HS-5 (cell line): ENCODE data around the gene BCAS3.
"Not testable (repeated sequence)": the region's sequence is repeated elsewhere in the genome, so short reads cannot be mapped to it uniquely, and the experiment has no call there.

Experiments
- DNase-seq: peaks from one replicate; pipeline ENCODE4 v3.0.0-alpha.2; 2012; ENCODE audit warnings: low read depth

The BCAS3 gene

DNA sequence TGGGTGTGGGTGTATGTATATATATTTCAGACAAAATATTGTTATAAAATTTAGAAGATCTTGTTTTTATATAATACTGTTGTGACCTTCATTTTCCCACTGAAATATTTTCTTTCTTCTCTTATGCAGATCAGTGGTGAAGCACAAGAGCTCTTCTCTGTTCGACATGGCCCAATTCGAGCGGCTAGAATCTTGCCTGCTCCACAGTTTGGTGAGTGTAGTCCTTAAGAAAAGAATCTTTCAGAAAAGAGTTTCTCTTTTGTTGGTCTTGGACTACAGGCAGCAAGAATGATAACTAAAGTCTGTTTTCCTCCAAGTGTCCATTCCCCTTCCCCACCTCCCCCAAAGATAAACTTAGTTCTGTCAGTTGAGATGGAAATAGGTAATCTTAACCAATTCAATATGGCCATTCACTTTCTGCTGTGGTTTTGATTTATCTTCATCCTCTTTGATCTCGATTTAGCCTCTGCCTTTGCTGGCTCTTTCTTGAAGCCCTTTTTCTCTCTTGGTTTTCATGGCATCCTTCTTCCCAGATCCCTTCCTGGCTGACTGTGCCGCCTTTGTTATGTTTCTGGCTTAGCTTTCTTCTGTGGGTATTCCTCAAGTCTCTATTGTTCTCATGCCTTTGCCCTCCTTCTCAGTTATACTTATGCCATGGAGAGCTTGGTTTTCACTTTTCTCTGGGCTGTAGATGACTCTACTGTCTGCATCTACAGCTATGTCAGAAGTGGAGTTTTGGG is 69.6 kb downstream of the BCAS3 start:
- DNase-seq = no peak

DNA sequence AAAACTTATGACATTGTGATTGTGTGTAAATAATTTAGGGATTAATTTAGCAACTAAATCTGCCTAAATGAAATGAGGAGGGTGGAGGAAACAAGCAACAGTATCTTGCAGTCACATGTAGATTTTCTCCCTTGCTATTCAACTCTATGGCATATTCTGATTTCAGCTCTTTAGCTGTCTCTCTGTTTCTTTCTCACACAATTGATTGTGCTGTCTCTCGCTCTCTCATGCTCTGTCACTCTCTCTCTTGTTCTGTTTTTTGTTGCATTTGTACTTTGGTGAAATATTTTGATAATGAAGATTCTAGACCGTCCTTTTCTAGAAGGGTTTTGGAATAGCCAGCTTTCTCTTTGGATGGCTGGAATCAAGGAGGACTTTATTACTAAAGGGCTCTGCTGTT is 70.6 kb downstream of the BCAS3 start:
- no peak for DNase-seq

DNA sequence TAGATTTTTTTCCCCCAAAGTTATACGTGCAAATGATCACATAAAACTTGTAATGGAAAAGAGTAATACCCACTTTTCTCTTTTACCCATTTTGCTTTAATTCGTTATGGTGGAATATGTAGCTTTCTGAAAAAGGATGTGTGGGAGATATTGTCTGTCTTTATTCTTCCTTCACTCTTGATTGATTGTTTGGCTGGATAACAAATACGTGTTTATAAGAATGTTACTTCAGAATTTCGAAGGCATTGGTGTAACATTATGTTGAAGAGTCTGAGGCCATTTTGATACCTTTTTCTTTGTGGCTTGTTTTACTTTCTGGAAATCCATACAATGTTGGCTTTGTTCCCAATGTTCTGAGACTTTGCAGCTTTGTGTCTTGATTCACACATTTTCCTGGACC is 71.4 kb downstream of the BCAS3 start:
- DNase-seq = no peak

DNA sequence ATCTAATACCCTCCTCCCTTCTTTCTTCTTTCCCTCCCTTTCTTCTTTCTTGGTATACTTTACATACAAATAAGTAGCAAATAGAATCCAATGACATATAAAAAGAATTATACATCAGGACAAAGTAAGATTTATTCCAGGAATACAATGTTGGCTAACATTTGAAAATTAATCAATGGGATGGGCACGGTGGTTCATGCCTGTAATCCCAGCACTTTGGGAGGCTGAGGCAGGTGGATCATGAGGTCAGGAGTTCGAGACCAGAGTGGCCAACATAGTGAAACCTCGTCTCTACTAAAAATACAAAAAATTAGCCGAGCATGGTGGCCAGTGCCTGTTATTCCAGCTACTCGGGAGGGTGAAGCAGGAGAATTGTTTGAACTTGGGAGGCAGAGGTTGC is 72.1 kb downstream of the BCAS3 start:
- DNase-seq = no peak

DNA sequence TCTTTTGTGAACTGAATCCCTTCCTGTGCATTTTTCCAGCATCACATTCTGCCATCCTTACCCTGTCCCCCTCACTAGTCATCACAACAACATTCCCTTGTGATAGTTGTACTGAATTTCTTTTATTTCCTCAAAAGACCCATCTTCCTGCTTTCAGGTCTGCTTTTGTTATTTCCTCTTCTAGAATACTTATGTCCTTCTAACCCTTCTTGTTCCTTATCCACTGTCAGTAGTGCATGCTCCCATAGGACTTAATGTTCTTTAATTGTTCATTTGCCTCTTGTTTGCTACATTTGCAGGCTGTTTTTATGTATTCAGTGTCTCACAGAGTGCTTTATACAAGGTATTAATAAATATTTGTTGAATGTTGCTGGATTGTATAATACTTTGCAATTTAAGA is 73.0 kb downstream of the BCAS3 start:
- no peak for DNase-seq

DNA sequence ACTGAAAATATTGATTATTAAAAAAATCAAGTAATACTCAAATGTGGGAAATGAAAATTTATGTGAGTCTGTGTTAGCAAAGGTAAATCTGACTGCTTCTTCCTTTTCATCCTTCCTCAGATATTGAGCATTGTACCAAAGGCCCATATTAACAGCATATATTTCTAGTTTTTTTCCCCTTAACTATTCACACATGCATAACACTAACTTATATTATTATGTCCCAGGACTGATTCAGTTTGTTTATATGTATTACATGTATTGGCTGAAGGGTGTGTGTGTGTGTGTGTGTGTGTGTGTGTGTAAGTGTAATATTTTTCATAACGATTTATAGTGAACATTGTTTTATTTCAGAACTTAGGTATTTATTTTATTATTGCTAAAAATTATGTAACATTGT is 74.2 kb downstream of the BCAS3 start:
- DNase-seq = no peak

DNA sequence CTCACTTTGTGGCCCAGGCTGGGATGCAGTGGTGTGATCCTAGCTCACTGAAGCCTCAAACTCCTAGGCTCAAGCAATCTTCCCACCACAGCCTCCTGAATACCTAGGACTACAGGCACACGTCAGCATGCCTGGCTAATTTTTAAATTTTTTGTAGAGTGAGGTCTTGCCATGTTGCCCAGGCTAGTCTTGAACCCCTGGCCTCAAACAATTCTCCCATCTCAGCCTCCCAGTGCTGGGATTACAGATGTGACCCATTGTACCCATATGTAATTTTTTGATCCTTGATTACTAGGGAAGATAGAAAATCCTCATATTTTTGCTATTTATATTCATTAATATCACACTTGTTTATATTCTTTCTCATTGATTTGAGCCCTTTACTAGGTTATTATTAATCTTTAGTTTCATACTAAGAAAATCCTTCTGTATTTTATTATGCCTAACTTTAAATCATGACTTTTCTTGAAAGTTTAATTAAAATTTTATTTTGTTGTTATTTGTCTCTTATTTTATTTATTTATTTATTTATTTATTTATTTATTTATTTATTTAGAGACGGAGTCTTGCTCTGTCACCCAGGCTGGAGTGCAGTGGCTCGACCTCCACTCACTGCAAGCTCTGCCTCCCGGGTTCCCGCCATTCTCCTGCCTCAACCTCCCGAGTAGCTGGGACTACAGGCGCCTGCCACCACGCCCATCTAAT is 75.4 kb downstream of the BCAS3 start:
- no peak for DNase-seq

DNA sequence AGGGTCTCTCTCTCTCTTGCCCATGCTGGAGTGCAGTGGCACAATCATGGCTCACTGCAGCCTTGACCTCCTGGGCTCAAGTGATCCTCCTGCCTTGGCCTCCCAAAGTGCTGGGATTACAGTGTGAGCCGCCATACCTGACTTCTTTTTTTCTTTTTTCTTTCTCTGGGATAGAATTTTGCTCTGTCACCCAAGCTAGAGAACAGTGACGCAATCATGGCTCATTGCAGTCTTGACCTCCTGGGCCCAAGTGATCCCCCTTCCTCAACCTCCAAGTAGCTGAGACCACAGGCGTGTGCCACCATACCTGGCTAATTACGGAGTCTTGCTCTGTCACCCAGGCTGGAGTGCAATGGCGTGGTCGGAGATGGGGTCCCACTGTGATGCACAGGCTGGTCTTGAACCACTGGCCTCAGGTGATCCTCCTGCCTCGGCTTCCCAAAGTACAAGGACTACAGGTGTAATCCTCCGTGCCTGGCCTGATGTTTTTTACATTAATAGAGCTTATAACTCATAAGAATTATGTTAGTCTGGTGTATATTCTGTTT is 76.5 kb downstream of the BCAS3 start:
- DNase-seq = no peak

DNA sequence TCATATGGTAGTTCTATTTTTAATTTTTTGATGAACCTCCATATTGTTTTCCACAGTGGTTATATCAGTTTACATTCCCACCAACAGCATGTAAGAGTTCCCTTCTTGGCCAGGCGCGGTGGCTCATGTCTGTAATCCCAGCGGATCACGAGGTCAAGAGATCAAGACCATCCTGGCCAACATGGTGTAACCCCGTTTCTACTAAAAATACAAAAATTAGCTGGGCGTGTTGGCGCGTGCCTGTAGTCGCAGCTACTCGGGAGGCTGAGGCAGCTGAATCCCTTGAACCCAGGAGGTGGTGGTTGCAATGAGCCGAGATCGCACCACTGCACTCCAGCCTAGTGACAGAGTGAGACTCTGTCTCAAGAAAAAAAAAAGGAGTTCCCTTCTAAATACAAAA is 79.1 kb downstream of the BCAS3 start:
- not testable (repeated sequence) for DNase-seq

DNA sequence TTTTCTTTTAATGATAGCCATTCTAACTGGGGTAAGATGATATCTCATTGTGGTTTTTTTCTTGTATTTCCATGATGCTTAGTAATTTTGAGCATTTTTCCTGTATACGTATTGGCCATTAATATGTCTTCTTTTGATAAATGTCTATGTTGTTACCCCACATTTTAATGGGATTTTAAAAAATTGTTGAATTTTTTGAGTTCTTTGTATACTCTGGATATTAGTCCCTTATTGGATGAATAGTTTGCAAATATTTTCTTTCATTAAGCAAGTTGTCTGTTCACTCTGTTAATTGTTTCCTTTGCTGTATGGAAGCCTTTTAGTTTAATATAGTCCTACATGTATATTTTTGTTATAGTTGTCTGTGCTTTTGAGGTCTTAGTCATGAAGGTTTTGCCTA is 79.8 kb downstream of the BCAS3 start:
- no peak for DNase-seq

DNA sequence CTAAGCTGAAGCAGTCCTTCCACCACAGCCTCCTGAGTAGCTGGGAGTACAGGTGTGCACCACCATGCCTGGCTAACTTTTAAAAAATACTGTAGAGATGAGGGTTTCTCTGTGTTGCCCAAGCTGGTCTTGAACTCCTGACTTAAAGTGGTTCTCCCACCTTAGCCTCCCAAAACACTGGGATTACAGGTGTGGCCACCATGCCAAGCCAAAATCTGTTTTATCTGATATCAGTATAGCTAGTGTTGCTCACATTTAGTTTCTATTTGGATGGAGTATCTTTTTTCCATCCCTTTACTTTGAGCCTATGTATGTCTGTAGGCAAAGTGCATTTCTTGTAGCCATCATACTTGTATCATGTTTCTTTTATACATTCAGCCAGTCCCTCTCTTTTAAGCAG is 82.1 kb downstream of the BCAS3 start:
- no peak for DNase-seq

DNA sequence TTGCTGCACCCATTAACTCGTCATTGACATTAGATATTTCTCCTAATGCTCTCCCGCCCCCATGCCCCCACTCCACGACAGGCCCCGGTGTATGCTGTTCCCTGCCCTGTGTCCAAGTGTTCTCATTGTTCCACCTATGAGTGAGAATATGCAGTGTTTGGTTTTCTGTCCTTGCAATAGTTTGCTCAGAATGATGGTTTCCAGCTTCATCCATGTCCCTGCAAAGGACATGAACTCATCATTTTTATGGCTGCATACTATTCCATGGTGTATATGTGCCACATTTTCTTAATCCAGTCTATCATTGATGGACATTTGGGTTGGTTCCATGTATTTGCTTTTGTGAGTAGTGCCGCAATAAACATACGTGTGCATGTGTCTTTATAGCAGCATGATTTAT is 83.7 kb downstream of the BCAS3 start:
- not testable (repeated sequence) for DNase-seq

DNA sequence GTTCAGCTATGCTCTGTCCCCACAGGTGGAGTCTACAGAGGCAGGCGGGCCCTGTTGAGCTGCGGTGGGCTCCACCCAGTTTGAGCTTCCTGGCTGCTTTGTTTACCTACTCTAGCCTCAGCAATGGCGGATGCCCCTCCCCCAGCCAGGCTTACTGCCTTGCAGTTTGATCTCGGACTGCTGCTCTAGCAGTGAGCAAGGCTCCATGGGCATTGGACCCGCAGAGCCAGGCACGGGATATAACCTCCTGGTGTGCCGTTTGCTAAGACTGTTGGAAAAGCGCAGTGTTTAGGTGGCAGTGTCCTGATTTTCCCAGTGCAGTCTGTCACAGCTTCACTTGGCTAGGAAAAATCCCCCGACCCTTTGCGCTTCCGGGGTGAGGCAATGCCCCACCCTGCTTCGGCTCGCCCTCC is 89.1 kb downstream of the BCAS3 start:
- DNase-seq = no peak

DNA sequence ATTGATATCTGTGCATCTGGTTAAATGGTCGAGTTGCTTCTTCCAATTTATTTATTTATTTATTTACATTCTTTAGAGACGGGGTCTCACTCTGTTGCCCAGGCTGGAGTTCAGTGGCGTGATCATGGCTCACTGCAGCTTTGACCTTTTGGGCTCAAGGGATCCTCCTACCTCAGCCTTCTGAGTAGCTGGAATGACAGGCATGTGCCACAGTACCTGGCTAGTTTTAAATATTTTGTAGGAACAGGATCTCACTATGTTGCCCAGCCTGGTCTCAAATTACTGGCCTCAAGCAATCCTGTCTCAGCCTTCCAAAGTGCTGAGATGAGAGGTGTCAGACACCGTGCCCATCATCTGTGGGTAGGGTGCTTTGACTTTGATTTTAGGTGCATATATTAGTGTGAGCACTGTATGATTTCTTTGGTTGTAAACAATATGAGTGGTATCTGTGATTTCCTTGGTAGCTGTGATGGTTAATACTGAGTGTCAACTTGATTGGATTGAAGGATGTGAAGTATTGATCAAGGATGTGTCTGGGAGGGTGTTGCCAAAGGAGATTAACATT is 90.2 kb downstream of the BCAS3 start:
- DNase-seq = no peak

DNA sequence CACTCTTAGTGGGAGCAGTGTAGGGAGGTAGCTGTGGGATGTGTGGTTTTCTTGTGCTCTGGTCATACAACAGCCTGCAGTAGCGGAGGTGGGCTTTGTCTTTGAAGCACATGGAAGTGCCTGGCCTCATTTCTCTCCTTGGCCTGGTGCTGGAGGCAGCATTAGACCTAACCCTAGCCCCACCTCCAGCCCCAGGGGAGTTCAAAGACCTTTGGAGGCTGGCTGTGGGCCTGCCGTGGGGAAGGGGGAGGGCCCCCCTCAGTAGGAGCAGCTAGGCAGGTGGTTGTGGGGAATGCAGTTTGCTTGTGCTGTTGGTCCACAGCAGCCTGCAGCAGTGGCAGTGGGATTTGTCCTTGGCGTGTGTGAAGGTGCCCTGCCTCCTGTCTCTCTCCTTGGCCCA is 91.7 kb downstream of the BCAS3 start:
- no peak for DNase-seq

DNA sequence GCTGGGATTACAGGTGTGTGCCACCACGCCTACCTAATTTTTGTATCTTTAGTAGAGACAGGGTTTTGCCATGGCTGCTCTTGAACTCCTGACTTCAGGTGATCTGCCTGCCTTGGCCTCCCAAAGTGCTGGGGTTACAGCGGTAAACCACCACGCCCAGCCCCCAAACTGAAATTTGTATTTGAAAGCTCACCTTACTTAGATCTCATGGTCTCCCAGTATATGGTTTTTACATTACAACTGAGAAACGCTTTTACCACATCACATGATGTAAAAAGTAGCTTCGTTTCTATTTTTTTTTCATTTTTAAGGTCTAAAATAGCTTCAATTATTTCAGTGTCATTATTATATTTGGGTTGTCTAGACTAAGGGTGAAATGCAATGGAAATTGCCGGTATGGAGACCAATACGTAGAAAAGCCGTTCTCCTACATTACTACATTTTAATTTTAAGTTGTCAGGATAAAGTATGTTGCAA is 93.3 kb downstream of the BCAS3 start:
- no peak for DNase-seq

DNA sequence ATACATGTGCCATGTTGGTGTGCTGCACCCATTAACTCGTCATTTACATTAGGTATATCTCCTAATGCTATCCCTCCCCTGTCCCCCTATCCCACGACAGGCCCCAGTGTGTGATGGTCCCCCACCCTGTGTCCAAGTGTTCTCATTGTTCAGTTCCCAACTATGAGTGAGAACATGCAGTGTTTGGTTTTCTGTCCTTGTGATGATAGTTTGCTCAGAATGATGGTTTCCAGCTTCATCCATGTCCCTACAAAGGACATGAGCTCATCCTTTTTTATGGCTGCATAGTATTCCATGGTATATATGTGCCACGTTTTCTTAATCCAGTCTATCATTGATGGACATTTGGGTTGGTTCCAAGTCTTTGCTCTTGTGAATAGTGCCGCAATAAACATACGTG is 94.0 kb downstream of the BCAS3 start:
- DNase-seq = not testable (repeated sequence)

DNA sequence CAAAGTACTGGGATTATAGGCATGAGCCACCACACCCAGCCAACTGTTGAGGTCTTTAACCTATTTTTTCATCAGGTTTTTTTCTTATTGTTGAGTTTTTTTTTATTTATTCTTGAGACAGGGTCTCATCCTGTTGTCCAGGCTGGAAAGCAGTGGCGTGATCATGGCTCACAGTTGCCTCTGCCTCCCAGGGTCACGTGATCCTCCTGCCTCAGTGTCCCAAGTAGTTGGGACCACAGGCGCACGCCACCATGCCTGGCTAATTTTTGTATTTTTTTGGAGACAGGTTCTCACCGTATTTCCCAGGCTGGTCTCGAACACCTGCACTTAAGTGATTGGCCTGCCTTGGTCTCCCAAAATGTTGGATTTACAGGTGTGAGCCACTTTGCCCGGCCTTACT is 95.9 kb downstream of the BCAS3 start:
- DNase-seq = no peak

DNA sequence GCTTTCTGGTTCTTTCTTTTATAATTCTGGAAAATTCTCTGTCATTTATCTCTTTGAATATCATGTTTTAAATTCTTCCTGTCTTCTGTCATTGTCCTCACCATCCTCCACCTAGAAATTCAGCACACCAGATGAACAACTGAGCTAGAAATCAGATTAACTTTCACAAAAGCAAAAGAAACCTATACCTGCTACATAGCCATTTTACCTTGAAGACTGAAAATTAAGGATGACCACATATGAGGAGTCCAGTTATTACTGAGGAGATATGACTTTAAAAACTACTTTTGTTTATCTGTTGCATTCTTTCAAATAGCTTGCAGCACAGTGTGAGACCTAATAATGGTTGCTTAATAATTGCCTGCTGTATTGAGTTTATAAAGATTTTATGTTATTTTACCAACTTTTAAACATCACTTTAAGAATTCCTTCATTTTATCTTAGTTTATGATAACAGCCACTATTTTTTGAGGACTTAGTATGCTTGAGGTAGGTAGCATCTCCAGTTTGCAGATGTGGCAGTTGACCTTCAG is 104.3 kb downstream of the BCAS3 start:
- no peak for DNase-seq

DNA sequence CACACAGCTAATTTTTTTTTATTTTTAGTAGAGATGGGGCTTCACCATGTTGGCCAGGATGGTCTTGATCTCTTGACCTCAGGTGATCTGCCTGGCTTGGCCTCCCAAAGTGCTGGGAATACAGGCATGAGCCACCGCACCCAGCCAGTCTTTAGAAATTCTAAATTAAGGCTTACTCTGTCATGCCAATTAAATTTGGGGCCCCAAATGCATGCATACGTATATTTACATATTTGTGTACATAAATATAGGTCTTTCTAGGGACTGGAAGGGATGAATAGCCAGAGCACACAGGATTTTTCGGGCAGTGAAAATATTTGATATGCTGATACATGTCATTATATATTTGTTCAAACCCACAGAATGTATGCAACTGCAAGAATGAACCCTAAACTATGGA is 105.1 kb downstream of the BCAS3 start:
- no peak for DNase-seq

DNA sequence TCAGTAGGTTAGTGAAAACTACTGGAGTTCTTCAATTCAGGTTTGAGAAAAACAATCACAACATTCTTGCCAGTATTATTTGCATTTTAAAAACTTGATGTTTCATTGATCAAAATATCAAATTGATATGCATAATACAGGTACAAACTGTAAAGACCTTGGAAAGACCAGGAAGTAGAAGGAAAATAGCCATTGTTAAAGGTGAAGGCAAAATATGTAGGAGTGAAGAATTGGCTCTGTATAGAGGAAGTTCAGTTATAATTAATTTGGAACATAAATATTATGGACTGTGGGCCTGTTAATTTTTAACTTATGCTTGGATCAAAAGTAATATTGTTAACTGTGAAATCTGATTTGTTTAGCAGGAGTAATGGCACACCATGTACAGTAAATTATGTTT is 112.6 kb downstream of the BCAS3 start:
- no peak for DNase-seq

DNA sequence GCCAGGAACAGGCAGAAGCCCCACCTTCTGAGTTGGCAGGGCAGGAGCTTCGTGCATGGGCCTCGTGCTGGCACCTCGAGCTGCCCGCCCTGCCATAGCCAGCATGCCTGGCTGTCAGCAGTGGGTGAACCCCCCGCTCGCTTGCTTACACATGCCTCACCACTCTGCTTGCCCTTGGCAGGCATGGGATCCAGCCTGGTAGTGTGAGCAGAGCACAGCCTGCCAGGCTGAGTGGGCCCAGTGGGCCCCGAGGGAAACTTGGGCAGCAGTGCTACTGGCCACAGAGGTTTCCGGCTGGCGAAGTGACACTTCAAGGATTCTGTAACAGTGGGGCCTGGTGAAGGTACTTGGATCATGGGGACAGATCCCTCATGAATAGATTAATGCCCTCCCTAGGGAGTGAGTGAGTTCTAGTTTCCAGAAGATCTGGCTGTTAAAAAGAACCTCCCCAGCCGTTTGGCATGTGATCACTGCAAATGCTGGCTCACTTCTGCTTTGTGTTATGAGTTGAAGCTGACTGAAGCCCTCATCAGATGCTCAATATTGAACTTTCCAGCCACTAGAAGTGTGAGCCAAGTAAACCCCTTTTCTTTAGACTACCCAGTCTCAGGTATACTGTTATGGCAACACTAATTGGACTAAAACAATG is 114.7 kb downstream of the BCAS3 start:
- DNase-seq = no peak
